Measurements from ENCODE around the gene ZNHIT2.

GRCh38 chr11:65163684-65164083 lies 46.2 kb upstream of the ZNHIT2 start:
- no peak for TF ChIP-seq CTCF (IDR thresholded peaks at IDR 0.05; ENCODE audit: low read depth, low read length, poor library complexity, severe bottlenecking)
- no peak for TF ChIP-seq EZH2phosphoT487 (IDR thresholded peaks at IDR 0.05; ENCODE audit: borderline replicate concordance, low read length)
